Sigmoid colon (tissue), 7 donors: Measurements from ENCODE around the gene PDZRN3. TPM values are rescaled to one million over a fixed set of nuclear protein-coding genes. Genes with fewer than 3 reads are reported as not detected.
A peak's percentile ranks its signal among the peaks of the same experiment; 100 is the strongest.

Experiments
- DNase-seq: peaks from one replicate; pipeline ENCODE4 v3.0.0-alpha.2; 2019
- H3K27ac ChIP-seq, 4 donors: fragments of 200-600 bp; sonication (generic); one replicate each; pipeline ENCODE4 v1.5.1; 2016 to 2019; ENCODE audit warnings: mild to moderate bottlenecking in 1 of 4
- H3K27me3 ChIP-seq, 3 donors: fragments of 200-600 bp; sonication (generic); one replicate each; pipeline ENCODE4 v1.5.1; 2019; ENCODE audit warnings: mild to moderate bottlenecking in 1 of 3
- H3K36me3 ChIP-seq, 4 donors: fragments of 200-600 bp; sonication (generic); one replicate each; pipeline ENCODE4 v1.5.1; 2016 to 2019
- H3K4me1 ChIP-seq, 4 donors: fragments of 200-600 bp; sonication (generic); one replicate each; pipeline ENCODE4 v1.5.1; 2017 to 2019
- H3K4me3 ChIP-seq, 4 donors: fragments of 200-600 bp; sonication (generic); one replicate each; pipeline ENCODE4 v1.5.1; 2017 to 2019; ENCODE audit warnings: mild to moderate bottlenecking in 2 of 4, moderate library complexity in 1 of 4
- H3K9me3 ChIP-seq, 4 donors: fragments of 200-600 bp in 3 of 4; sonication (generic) in 3 of 4; one replicate each; pipeline versions ENCODE4 v1.5.1 to v1.6.1; 2013 to 2019
- CTCF ChIP-seq, 4 experiments: fragments of 450-650 bp in 3 of 4; fragments of 200-600 bp in 1 of 4; IDR thresholded peaks; one replicate each; pipeline ENCODE4 v1.5.1; 2016 to 2019; ENCODE audit warnings: antibody characterized with exemption in 4 of 4, mild to moderate bottlenecking in 3 of 4, moderate library complexity in 2 of 4
- EP300 ChIP-seq, 4 donors: sonication (generic); formaldehyde crosslinking; IDR thresholded peaks; one replicate each; pipeline ENCODE4 v1.6.1; 2017; ENCODE audit warnings: antibody characterized with exemption in 4 of 4
- POLR2A ChIP-seq, 2 donors: fragments of 450-650 bp; IDR thresholded peaks; one replicate each; pipeline ENCODE4 v1.6.1; 2016; ENCODE audit warnings: antibody characterized with exemption in 2 of 2, mild to moderate bottlenecking in 2 of 2, moderate library complexity in 2 of 2
- POLR2AphosphoS5 ChIP-seq, 4 donors: sonication (generic); formaldehyde crosslinking; IDR thresholded peaks; one replicate each; pipeline ENCODE4 v1.6.1; 2017; ENCODE audit warnings: antibody characterized with exemption in 4 of 4
- WGBS, 2 donors: extraction: QIAGEN DNeasy Blood & Tissue Kit; methylation state at CpG; one replicate each; pipeline ENCODE4 v1.1.7; 2013; 5-methylcytosine and 5-hydroxymethylcytosine counted together
- intact Hi-C: fragments of 100-400 bp; cut with DNase I; formaldehyde crosslinking; loops from one replicate; pipeline ENCODE4 v1.15.1; 2023
- polyA plus RNA-seq, 3 donors: library from polyadenylated mRNA; stranded (reverse); fragments of 200-250 nt; gene quantifications; one replicate each; pipeline ENCODE4 v1.2.3, GENCODE V29; 2013
- total RNA-seq, 4 donors: library from RNA; depleted of rRNA; stranded (reverse); fragments of >200 nt; gene quantifications; one replicate each; pipeline ENCODE4 v1.1.0, GENCODE V29; 2016
- donor health status: healthy with polysubstance abuse.
- donor health status: Bipolar disorder and iron deficiency.
- donor health status: healthy.

PDZRN3 gene
- total and polyA plus RNA-seq, 7 donors: 7.2 to 209 (median 172) TPM

- no peak for TF ChIP-seq POLR2AphosphoS5 (IDR thresholded peaks at IDR 0.05)
- TF ChIP-seq POLR2A (IDR thresholded peaks at IDR 0.05): no peak
- no peak for TF ChIP-seq CTCF (IDR thresholded peaks at IDR 0.05)
- no peak for TF ChIP-seq EP300 (IDR thresholded peaks at IDR 0.05)
- Histone ChIP-seq H3K27ac (peak overlapping the region in 1 of 4 donors; percentile 26), H3K36me3 (peaks cover 9 to 92% (median 23%) of the 10 kb centered on the region in 4 donors), H3K4me1 (peaks cover 0 to 17% (median 4%) of the 10 kb centered on the region in 4 donors), H3K9me3 (no peaks in the 10 kb centered on the region), H3K27me3 (no peaks in the 10 kb centered on the region), H3K4me3 (no peak overlapping the region)
- intact Hi-C loops: no loop called here
- no peak for DNase-seq
- WGBS, 2 donors: 80 to 88% methylated on average over 5 of the region's 5 CpGs
Observed at GRCh38 chr3:73394240-73394639, 230.5 kb downstream of the PDZRN3 start.

DNA sequence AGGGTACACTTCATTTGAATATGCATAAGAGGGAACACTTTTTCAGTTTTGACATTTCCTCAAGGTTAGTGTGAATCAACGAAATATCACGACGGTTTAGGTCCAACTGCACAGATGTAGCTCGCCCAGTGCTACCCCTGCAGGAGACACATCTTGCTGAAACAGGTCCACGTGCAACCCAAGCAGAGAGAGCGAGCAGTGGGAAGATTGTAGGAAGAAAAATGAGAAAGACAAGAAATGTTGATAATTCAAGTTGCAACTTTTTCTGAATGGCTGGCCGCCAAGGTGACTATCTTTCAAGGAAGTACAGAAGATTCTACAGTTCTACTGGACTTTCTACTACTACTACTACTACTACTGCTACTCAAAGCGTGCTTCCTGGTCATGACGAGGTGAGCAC is 231.7 kb downstream of the PDZRN3 start:
- TF ChIP-seq POLR2AphosphoS5 (IDR thresholded peaks at IDR 0.05) (no peak), CTCF (IDR thresholded peaks at IDR 0.05) (no peak), EP300 (IDR thresholded peaks at IDR 0.05) (no peak), POLR2A (IDR thresholded peaks at IDR 0.05) (no peak)
- H3K27ac ChIP-seq: no peak overlapping the region
- no peak for DNase-seq
- H3K9me3 ChIP-seq: no peaks in the 10 kb centered on the region
- H3K4me1 ChIP-seq: peaks cover 0 to 9% (median 4%) of the 10 kb centered on the region in 4 donors
- peaks cover 9 to 96% (median 29%) of the 10 kb centered on the region in 4 donors for H3K36me3 ChIP-seq
- intact Hi-C loops: no loop called here
- no peaks in the 10 kb centered on the region for H3K27me3 ChIP-seq
- H3K4me3 ChIP-seq: no peak overlapping the region
- WGBS, 2 donors: 91 to 93% methylated on average over 9 of the region's 9 CpGs

- Histone ChIP-seq H3K27ac (no peak overlapping the region), H3K4me1 (peaks cover 0 to 9% (median 4%) of the 10 kb centered on the region in 4 donors), H3K36me3 (peaks cover 11 to 97% (median 35%) of the 10 kb centered on the region in 4 donors), H3K27me3 (no peaks in the 10 kb centered on the region), H3K4me3 (no peak overlapping the region), H3K9me3 (no peaks in the 10 kb centered on the region)
- intact Hi-C loops: no loop called here
- no peak for DNase-seq
- TF ChIP-seq CTCF (IDR thresholded peaks at IDR 0.05) (no peak), POLR2AphosphoS5 (IDR thresholded peaks at IDR 0.05) (no peak), EP300 (IDR thresholded peaks at IDR 0.05) (no peak), POLR2A (IDR thresholded peaks at IDR 0.05) (no peak)
- WGBS, 2 donors: 92 to 96% methylated on average over 9 of the region's 9 CpGs
Observed at GRCh38 chr3:73391984-73392383, 232.8 kb downstream of the PDZRN3 start.

GRCh38 chr3:73389928-73390327 is 234.8 kb downstream of the PDZRN3 start:
- H3K4me1 ChIP-seq: peaks cover 0 to 16% (median 10%) of the 10 kb centered on the region in 4 donors
- H3K27ac ChIP-seq: peak overlapping the region in 2 of 4 donors; percentile 3 to 46
- intact Hi-C loops: no loop called here
- no peaks in the 10 kb centered on the region for H3K27me3 ChIP-seq
- TF ChIP-seq CTCF (IDR thresholded peaks at IDR 0.05) (no peak), POLR2A (IDR thresholded peaks at IDR 0.05) (no peak), EP300 (IDR thresholded peaks at IDR 0.05) (no peak), POLR2AphosphoS5 (IDR thresholded peaks at IDR 0.05) (no peak)
- DNase-seq: no peak
- H3K36me3 ChIP-seq: peaks cover 19 to 95% (median 35%) of the 10 kb centered on the region in 4 donors
- no peaks in the 10 kb centered on the region for H3K9me3 ChIP-seq
- WGBS, 2 donors: 79 to 84% methylated on average over 1 of the region's 1 CpG
- no peak overlapping the region for H3K4me3 ChIP-seq
